IPS-20b (cell line): ENCODE data around the gene ABCE1.

Experiments used
- H3K27ac ChIP-seq: one replicate; pipeline ENCODE4 v1.5.1; 2013; ENCODE audit warnings: low read length
- H3K27me3 ChIP-seq: 2 replicates; pipeline ENCODE4 v1.6.1; 2013; ENCODE audit warnings: mild to moderate bottlenecking, low read length, inconsistent platforms; ENCODE audit not compliant: insufficient read depth
- H3K36me3 ChIP-seq: 2 replicates; pipeline ENCODE4 v1.6.1; 2013; ENCODE audit warnings: low read depth, mild to moderate bottlenecking, inconsistent platforms, low read length, moderate library complexity; ENCODE audit not compliant: insufficient read depth
- H3K4me1 ChIP-seq: 2 replicates; pipeline ENCODE4 v1.6.1; 2013; ENCODE audit warnings: mild to moderate bottlenecking, control low read depth, inconsistent platforms, low read length, moderate library complexity; ENCODE audit not compliant: insufficient read depth
- H3K4me3 ChIP-seq: 2 replicates; pipeline ENCODE4 v1.5.1; 2013; ENCODE audit warnings: mild to moderate bottlenecking, low read length, inconsistent platforms
- H3K9ac ChIP-seq: 2 replicates; pipeline ENCODE4 v1.6.1; 2013; ENCODE audit warnings: low read depth, mild to moderate bottlenecking, inconsistent platforms, low read length, moderate library complexity
- H3K9me3 ChIP-seq: 2 replicates; pipeline ENCODE4 v1.6.1; 2013; ENCODE audit warnings: mild to moderate bottlenecking, low read depth, low read length, inconsistent platforms; ENCODE audit not compliant: insufficient read depth

ABCE1 gene

GRCh38 chr4:145075742-145076468 is 22.2 kb upstream of the ABCE1 start:
- H3K36me3 ChIP-seq: peaks cover 18% of the 10 kb centered on the region
- H3K27ac ChIP-seq: no peak overlapping the region
- no peaks in the 10 kb centered on the region for H3K9me3 ChIP-seq
- H3K4me3 ChIP-seq: no peak overlapping the region
- H3K9ac ChIP-seq: no peak overlapping the region
- no peaks in the 10 kb centered on the region for H3K4me1 ChIP-seq
- no peaks in the 10 kb centered on the region for H3K27me3 ChIP-seq

DNA sequence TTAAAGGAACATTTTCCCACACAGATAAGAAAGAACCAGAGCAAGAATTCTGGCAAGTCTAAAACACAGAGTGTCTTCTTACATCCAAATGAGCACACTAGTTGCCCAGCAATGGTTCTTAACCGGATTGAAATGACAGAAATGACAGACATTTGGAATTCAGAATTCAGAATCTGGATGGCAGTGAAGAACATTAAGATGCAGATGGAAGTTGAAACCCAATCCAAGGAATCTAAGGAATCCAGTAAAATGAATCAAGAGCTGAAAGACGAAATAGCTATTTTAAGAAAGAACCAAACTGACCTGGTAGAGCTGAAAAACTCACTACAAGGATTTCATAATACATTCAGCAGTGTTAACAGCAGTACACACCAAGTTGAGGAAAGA is 21.6 kb upstream of the ABCE1 start:
- no peak overlapping the region for H3K4me3 ChIP-seq

DNA sequence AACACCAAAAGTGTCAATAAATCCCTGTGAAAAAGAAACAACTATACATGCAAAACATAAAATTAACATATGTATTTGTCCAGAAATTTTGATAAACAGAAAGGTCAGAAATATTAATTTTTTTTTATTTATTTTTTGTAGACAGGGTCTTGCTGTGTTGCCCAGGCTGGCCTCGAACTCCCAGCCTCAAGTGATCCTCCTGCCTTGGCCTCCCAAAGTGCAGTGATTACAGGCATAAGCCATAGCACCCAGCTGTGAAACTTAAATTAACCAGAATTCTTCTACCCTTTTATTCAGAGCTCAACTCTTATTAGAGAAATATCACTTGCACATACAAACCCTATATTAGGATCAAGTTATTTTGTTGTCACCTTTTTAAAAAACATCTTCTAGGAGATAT is 16.4 kb upstream of the ABCE1 start:
- Histone ChIP-seq H3K9me3 (no peaks in the 10 kb centered on the region), H3K4me1 (0 out of 2 replicates have a peak, but pooled peaks cover 3% of the 10 kb centered on the region), H3K9ac (no peak overlapping the region), H3K27ac (no peak overlapping the region), H3K36me3 (peaks cover 25% of the 10 kb centered on the region), H3K4me3 (no peak overlapping the region), H3K27me3 (no peaks in the 10 kb centered on the region)

More for the DNA sequence above, 21.6 kb upstream of the ABCE1 start:
- Histone ChIP-seq H3K27ac (no peak overlapping the region), H3K4me1 (no peaks in the 10 kb centered on the region), H3K9me3 (no peaks in the 10 kb centered on the region), H3K27me3 (no peaks in the 10 kb centered on the region), H3K36me3 (peaks cover 18% of the 10 kb centered on the region), H3K9ac (no peak overlapping the region)

- Histone ChIP-seq H3K27ac (no peak overlapping the region), H3K4me1 (0 out of 2 replicates have a peak, but pooled peaks cover 3% of the 10 kb centered on the region), H3K4me3 (no peak overlapping the region), H3K9ac (no peak overlapping the region), H3K36me3 (peaks cover 22% of the 10 kb centered on the region), H3K9me3 (no peaks in the 10 kb centered on the region), H3K27me3 (no peaks in the 10 kb centered on the region)
Observed at GRCh38 chr4:145083891-145084605, 14.1 kb upstream of the ABCE1 start.

GRCh38 chr4:145090380-145090779 is 7.7 kb upstream of the ABCE1 start:
- Histone ChIP-seq H3K27ac (no peak overlapping the region), H3K9me3 (no peaks in the 10 kb centered on the region; the same call in 1 of the 2 replicates), H3K27me3 (no peaks in the 10 kb centered on the region), H3K4me1 (no peaks in the 10 kb centered on the region), H3K36me3 (peaks cover 66% of the 10 kb centered on the region), H3K9ac (no peak overlapping the region), H3K4me3 (no peak overlapping the region)

DNA sequence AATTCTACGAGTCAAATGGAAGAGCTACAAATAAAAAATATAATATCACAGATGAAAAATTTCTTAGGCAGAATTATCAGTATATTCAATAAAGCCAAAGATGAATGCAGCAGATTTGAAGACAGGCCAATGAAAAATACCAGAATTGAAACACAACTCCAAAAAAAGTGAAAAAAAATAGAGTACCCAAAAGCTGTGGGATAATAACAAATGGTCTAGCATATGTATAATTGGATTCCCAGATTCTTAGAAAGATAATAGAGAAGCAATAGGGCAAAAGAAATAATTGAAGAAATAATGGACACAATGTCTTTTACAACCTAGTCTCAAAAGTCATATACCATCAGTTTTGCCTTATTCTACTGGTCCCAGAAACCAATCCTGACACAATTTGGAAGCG is 4.5 kb upstream of the ABCE1 start:
- Histone ChIP-seq H3K9me3 (no peaks in the 10 kb centered on the region; the same call in 1 of the 2 replicates), H3K9ac (no peak overlapping the region), H3K27me3 (no peaks in the 10 kb centered on the region), H3K4me1 (no peaks in the 10 kb centered on the region; the same call in 1 of the 2 replicates), H3K4me3 (no peak overlapping the region), H3K36me3 (peaks cover 63% of the 10 kb centered on the region), H3K27ac (no peak overlapping the region)

DNA sequence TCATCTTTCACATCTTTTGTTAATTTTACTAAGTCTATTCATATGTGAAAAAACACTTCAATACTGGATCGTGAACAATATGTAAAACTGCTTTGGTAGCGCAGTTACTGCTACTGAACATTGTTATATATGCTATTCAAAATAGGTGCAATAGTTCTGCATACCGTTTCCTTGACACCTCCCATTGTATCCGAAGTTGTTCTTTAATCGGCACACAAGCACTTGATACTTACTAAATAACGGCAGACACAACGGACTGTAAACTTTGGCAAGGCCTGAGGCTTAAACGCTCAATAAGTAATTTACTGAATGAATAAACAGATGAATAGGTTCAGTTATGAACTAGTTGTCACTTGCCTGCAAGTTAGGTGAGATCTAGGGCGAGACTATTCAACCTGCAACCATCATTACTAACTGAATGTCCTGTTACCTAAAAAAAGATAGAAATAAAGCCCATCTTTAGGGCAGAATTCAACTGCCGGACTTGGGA is 735 bp upstream of the ABCE1 start:
- H3K36me3 ChIP-seq: peaks cover 31% of the 10 kb centered on the region
- peaks cover 4% of the 10 kb centered on the region for H3K4me1 ChIP-seq
- H3K27ac ChIP-seq: peak overlapping the region; percentile 60
- no peaks in the 10 kb centered on the region; the same call in 1 of the 2 replicates for H3K9me3 ChIP-seq
- no peaks in the 10 kb centered on the region for H3K27me3 ChIP-seq
- H3K4me3 ChIP-seq: peak overlapping the region; percentile 94
- peak overlapping the region; percentile 97 for H3K9ac ChIP-seq

DNA sequence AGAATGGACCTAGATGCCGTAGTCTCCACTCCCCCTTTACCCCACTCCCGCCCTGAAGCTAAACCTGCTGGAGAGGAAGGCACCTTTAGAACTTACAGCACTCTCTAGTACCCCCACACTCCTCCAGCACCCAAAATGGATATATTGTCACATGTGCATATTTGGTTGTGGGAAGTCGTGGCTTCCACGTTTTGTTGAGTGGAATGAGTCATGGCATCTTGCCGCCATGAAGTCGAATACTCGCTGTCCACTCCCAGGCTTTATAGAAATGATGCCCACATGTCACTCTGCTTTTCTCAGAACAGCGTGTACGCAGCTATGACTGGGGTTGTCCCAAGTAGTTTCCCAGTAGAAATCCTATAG is 545 bp downstream of the ABCE1 start:
- Histone ChIP-seq H3K27me3 (no peaks in the 10 kb centered on the region), H3K9ac (peak overlapping the region; percentile 97), H3K27ac (peak overlapping the region; percentile 66), H3K4me3 (peak overlapping the region; percentile 94), H3K36me3 (peaks cover 19% of the 10 kb centered on the region), H3K9me3 (no peaks in the 10 kb centered on the region; the same call in 1 of the 2 replicates), H3K4me1 (peaks cover 4% of the 10 kb centered on the region)

DNA sequence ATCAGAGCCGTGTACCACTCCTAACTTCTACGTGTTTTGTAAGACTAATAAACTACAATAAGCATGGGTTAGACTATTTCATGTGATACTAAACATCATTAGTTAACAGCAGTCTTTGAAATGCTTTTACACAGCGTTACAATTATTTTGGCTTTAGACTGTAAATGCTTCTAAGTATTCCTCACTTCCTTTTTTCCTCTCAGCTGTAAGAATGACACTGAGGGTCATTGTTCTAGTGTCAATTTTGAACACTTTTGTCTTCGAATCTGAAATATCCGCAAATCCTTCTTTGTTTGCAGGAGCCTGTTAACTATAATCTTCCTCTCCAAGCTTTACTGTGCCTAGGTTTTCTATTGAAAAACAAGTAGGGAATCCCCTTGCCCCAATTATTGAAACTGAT is 1.5 kb downstream of the ABCE1 start:
- peaks cover 15% of the 10 kb centered on the region for H3K36me3 ChIP-seq
- H3K4me1 ChIP-seq: peaks cover 4% of the 10 kb centered on the region
- no peaks in the 10 kb centered on the region for H3K27me3 ChIP-seq
- peak overlapping the region; percentile 97; the same call in 1 of the 2 replicates for H3K9ac ChIP-seq
- no peaks in the 10 kb centered on the region for H3K9me3 ChIP-seq
- H3K27ac ChIP-seq: no peak overlapping the region
- H3K4me3 ChIP-seq: peak overlapping the region; percentile 94

GRCh38 chr4:145101091-145101490 is 3.0 kb downstream of the ABCE1 start:
- H3K4me3 ChIP-seq: no peak overlapping the region
- no peaks in the 10 kb centered on the region for H3K9me3 ChIP-seq
- H3K9ac ChIP-seq: no peak overlapping the region
- H3K36me3 ChIP-seq: peaks cover 21% of the 10 kb centered on the region
- peaks cover 4% of the 10 kb centered on the region for H3K4me1 ChIP-seq
- H3K27me3 ChIP-seq: no peaks in the 10 kb centered on the region
- no peak overlapping the region for H3K27ac ChIP-seq

DNA sequence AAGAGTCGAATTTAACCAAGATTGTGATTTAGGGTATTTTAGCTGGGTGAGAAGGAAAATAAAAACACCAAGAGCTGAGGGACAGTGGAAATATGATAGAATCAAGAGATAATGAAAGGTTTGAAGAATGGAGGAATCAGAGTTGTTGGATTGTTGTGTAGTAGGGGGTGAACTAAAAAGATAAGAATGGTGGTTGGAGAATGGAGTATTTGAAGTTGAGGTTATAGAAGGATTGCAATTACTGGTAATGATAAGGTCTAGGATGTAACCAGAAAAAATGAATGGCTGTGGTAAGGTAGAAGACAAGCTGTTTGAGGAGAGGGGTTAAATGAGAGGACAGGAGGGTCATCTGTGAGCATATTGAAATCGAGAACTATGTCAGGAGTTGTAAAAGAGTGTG is 4.5 kb downstream of the ABCE1 start:
- no peak overlapping the region for H3K27ac ChIP-seq

GRCh38 chr4:145103496-145103895 is 5.4 kb downstream of the ABCE1 start:
- Histone ChIP-seq H3K4me3 (no peak overlapping the region), H3K9me3 (no peaks in the 10 kb centered on the region), H3K27me3 (no peaks in the 10 kb centered on the region), H3K9ac (no peak overlapping the region), H3K36me3 (peaks cover 45% of the 10 kb centered on the region), H3K27ac (no peak overlapping the region), H3K4me1 (peaks cover 4% of the 10 kb centered on the region; the same call in 1 of the 2 replicates)

More for the DNA sequence above, 4.5 kb downstream of the ABCE1 start:
- peaks cover 4% of the 10 kb centered on the region; the same call in 1 of the 2 replicates for H3K4me1 ChIP-seq
- no peaks in the 10 kb centered on the region for H3K9me3 ChIP-seq
- H3K27me3 ChIP-seq: no peaks in the 10 kb centered on the region
- H3K36me3 ChIP-seq: peaks cover 36% of the 10 kb centered on the region
- no peak overlapping the region for H3K9ac ChIP-seq
- no peak overlapping the region for H3K4me3 ChIP-seq
